Stomach (tissue), 4 donors: ENCODE data around the gene RBM10.

ENCODE experiments used
- EP300 ChIP-seq: sonication (generic); formaldehyde crosslinking; IDR thresholded peaks from one replicate; pipeline ENCODE4 v1.6.1; 2017; ENCODE audit warnings: antibody characterized with exemption
- POLR2A ChIP-seq, 4 donors: fragments of 450-650 bp; IDR thresholded peaks; one replicate each; pipeline ENCODE4 v1.6.1; 2016; ENCODE audit warnings: antibody characterized with exemption in 4 of 4, control low read depth in 2 of 4, mild to moderate bottlenecking in 1 of 4, moderate library complexity in 1 of 4
- POLR2AphosphoS5 ChIP-seq, 3 donors: sonication (generic); formaldehyde crosslinking; IDR thresholded peaks; one replicate each; pipeline ENCODE4 v1.6.1; 2016; ENCODE audit warnings: antibody characterized with exemption in 3 of 3
- TF ChIP-seq, protein P1 (sequence below), 7 experiments: fragments of 450-650 bp in 4 of 7; fragments of 200-600 bp in 3 of 7; sonication (generic) in 3 of 7; IDR thresholded peaks; one replicate each; pipeline ENCODE4 v1.5.1; 2016 to 2019; ENCODE audit warnings: antibody characterized with exemption in 7 of 7, control low read depth in 2 of 7, mild to moderate bottlenecking in 1 of 7

DNA sequence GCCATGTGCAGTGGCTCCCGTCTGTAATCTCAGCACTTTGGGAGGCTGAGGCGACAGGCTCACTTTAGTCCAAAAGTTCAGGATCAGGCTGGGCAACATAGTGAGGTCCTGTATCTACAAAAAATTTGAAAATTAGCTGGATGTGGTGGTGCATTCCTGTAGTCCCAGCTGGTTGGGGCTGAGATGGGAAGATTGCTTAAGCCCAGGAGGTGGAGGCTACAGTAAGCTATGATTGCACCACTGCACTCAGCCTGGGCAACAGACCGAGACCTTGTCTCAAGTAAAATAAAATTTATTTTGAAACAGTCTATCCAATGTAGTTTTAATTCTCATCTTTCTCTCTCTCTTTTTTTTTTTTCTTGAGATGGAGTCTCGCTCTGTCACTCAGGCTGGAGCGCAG is 21.1 kb downstream of the RBM10 start:
- TF ChIP-seq, protein P1, sequence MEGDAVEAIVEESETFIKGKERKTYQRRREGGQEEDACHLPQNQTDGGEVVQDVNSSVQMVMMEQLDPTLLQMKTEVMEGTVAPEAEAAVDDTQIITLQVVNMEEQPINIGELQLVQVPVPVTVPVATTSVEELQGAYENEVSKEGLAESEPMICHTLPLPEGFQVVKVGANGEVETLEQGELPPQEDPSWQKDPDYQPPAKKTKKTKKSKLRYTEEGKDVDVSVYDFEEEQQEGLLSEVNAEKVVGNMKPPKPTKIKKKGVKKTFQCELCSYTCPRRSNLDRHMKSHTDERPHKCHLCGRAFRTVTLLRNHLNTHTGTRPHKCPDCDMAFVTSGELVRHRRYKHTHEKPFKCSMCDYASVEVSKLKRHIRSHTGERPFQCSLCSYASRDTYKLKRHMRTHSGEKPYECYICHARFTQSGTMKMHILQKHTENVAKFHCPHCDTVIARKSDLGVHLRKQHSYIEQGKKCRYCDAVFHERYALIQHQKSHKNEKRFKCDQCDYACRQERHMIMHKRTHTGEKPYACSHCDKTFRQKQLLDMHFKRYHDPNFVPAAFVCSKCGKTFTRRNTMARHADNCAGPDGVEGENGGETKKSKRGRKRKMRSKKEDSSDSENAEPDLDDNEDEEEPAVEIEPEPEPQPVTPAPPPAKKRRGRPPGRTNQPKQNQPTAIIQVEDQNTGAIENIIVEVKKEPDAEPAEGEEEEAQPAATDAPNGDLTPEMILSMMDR (IDR thresholded peaks at IDR 0.05), result no peak
- TF ChIP-seq POLR2A (IDR thresholded peaks at IDR 0.05) (no peak), POLR2AphosphoS5 (IDR thresholded peaks at IDR 0.05) (no peak), EP300 (no peak)
